ENCODE measurements around the gene LY9. TPM values are rescaled to one million over a fixed set of nuclear protein-coding genes. Genes with fewer than 3 reads are reported as not detected.
A peak's percentile ranks its signal among the peaks of the same experiment; 100 is the strongest.

Gene LY9
- total RNA-seq, 1 experiment from 2014 or later: not detected

DNA sequence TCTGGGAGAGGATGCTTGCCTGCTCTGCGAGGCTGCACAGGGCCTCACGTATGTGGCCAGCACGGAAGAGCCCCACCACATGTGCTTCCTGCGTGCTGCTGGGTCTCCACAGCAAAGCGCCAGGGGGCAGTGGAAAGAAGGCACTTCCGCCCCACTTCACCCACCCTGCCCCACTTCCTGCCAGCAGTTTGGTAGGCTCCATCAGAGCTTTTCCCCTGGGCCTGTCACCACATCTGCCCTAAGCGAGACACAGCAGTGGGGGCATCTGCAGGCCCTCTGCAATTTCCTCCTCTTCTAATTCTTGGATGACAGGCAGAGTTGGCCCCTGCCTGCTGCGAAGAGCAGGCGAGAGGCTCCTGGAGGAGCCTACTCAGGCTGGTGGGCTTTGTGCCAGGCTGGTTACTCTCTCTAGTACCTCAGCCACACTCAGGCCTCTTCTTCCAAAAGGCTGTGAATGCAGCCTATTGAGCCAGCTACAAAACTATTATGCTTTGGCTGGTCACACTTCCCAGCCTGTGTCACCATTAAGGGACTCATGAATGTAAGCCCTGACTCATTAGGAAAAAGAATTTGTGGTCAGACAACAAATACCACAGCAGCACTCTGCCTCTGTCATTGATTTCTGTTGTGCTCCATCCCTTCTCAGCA, 41.7 kb downstream of the LY9 start:
- Histone ChIP-seq H3K9me3 (ENCODE audit: control insufficient read depth, low read depth, low read length) (no peaks in the 10 kb centered on the region), H2AFZ (ENCODE audit: low read length) (no peak overlapping the region), H3K4ac (ENCODE audit: low read depth, low read length) (no peak overlapping the region), H3K27me3 (ENCODE audit: insufficient read depth, low read length) (no peaks in the 10 kb centered on the region), H3T11ph (ENCODE audit: low read length) (no peak overlapping the region), H2BK20ac (ENCODE audit: low read depth, low read length, poor library complexity, severe bottlenecking) (no peak overlapping the region), H4K91ac (ENCODE audit: insufficient read length, low read depth, low read length) (no peak overlapping the region), H4K5ac (ENCODE audit: insufficient read length, low read depth, low read length) (no peak overlapping the region), H3K4me2 (ENCODE audit: insufficient read depth, insufficient read length, low read length) (no peak overlapping the region), H3K9ac (ENCODE audit: extremely low read depth, insufficient read length, low read length) (no peak overlapping the region), H2BK5ac (ENCODE audit: insufficient read length, low read length) (no peak overlapping the region), H3K27ac (ENCODE audit: insufficient read length, low read depth, low read length) (no peak overlapping the region), H2BK12ac (ENCODE audit: insufficient read length, low read depth, low read length) (no peak overlapping the region), H3K79me2 (ENCODE audit: insufficient read depth, low read length) (no peaks in the 10 kb centered on the region), H3K23me2 (ENCODE audit: insufficient read length, low read depth, low read length, poor library complexity, severe bottlenecking) (no peaks in the 10 kb centered on the region), H3K18ac (ENCODE audit: insufficient read length, low read depth, low read length) (no peak overlapping the region), H3K23ac (ENCODE audit: insufficient read length, low read depth, low read length) (no peak overlapping the region), H4K8ac (replicated peaks; ENCODE audit: insufficient read length, low read depth, low read length) (no peak overlapping the region), H3K4me1 (ENCODE audit: insufficient read depth, low read length) (no peaks in the 10 kb centered on the region), H3K79me1 (ENCODE audit: insufficient read depth, low read depth, low read length, poor library complexity, severe bottlenecking) (no peaks in the 10 kb centered on the region), H3K56ac (ENCODE audit: insufficient read length, low read depth, low read length) (no peak overlapping the region), H2BK120ac (ENCODE audit: low read depth, low read length, poor library complexity, severe bottlenecking) (no peak overlapping the region), H2BK15ac (ENCODE audit: low read depth, low read length) (no peak overlapping the region), H2AK5ac (ENCODE audit: insufficient read length, low read length) (no peak overlapping the region), H3K14ac (ENCODE audit: insufficient read depth, low read length) (no peak overlapping the region), H4K20me1 (ENCODE audit: control insufficient read depth, insufficient read depth, insufficient read length) (no peaks in the 10 kb centered on the region)
- TF ChIP-seq, protein P1, sequence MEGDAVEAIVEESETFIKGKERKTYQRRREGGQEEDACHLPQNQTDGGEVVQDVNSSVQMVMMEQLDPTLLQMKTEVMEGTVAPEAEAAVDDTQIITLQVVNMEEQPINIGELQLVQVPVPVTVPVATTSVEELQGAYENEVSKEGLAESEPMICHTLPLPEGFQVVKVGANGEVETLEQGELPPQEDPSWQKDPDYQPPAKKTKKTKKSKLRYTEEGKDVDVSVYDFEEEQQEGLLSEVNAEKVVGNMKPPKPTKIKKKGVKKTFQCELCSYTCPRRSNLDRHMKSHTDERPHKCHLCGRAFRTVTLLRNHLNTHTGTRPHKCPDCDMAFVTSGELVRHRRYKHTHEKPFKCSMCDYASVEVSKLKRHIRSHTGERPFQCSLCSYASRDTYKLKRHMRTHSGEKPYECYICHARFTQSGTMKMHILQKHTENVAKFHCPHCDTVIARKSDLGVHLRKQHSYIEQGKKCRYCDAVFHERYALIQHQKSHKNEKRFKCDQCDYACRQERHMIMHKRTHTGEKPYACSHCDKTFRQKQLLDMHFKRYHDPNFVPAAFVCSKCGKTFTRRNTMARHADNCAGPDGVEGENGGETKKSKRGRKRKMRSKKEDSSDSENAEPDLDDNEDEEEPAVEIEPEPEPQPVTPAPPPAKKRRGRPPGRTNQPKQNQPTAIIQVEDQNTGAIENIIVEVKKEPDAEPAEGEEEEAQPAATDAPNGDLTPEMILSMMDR (conservative IDR thresholded peaks at IDR 0.05): no peak
- no peak for DNase-seq
- Mint-ChIP-seq H3K4me3 (no peak overlapping the region; a peak in 1 of 5 replicates), H3K36me3 (ENCODE audit: insufficient read depth in 1 of 3, low read depth in 3 of 3) (no peaks in the 10 kb centered on the region), H3K27me3 (ENCODE audit: low read depth) (no peaks in the 10 kb centered on the region), H3K27ac (peak overlapping the region in 1 of 3 experiments; percentile 59; a peak in 1 of 7 replicates), H3K4me1 (peaks cover 19% of the 10 kb centered on the region in 2 experiments), H3K9me3 (no peaks in the 10 kb centered on the region)
- WGBS (ENCODE audit: extremely low coverage, insufficient read length, low lambda C conversion rate): no CpG with 5 or more reads among the region's 9 CpGs
